Stomach (tissue), 4 donors: ENCODE data around the gene LRMDA.

Experiments used
- EP300 ChIP-seq: sonication (generic); formaldehyde crosslinking; IDR thresholded peaks from one replicate; pipeline ENCODE4 v1.6.1; 2017; ENCODE audit warnings: antibody characterized with exemption
- POLR2A ChIP-seq, 4 donors: fragments of 450-650 bp; IDR thresholded peaks; one replicate each; pipeline ENCODE4 v1.6.1; 2016; ENCODE audit warnings: antibody characterized with exemption in 4 of 4, control low read depth in 2 of 4, mild to moderate bottlenecking in 1 of 4, moderate library complexity in 1 of 4
- POLR2AphosphoS5 ChIP-seq, 3 donors: sonication (generic); formaldehyde crosslinking; IDR thresholded peaks; one replicate each; pipeline ENCODE4 v1.6.1; 2016; ENCODE audit warnings: antibody characterized with exemption in 3 of 3
- TF ChIP-seq, protein P1 (sequence below), 7 experiments: fragments of 450-650 bp in 4 of 7; fragments of 200-600 bp in 3 of 7; sonication (generic) in 3 of 7; IDR thresholded peaks; one replicate each; pipeline ENCODE4 v1.5.1; 2016 to 2019; ENCODE audit warnings: antibody characterized with exemption in 7 of 7, control low read depth in 2 of 7, mild to moderate bottlenecking in 1 of 7

DNA sequence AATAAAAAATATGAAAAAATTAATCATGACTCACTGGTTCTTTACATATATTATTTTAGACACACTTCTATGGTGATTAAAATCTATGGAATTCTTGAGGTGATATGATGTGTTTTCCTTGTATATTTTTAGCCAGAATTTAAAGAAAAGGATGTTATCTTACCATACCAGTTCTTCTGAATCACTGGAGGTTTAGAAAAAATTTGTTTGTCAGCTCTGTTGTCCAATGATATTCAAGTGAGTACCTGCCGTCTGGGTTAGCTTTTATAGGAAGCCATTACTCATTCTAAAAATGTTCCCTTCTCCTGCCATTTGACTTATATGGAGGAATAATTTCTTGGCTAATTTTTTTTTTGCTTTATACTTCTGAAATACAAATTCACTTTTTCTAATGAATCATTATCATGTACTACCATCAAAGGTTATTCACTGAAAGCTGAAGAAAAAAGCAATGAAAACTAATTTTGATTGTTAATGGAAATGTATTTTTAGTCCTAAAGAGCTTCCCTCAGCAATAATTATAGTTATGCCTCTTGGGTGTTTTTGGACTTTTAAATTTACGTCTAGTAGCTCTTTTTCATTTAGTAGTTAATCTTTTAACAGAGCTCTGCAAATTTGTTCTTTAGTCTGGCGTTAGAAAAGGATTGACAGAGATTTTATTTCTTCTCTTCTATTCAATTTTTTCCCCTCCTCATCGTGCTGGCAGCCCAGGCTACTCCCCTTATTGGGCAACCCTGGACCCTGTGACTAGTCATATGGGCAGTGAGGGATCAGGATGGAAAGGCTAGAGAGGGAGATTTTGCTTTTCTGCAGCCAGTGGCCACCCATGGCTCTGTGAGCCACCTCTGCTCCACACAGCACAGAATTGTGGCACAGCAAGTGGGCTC, 434.2 kb downstream of the LRMDA start:
- TF ChIP-seq, protein P1, sequence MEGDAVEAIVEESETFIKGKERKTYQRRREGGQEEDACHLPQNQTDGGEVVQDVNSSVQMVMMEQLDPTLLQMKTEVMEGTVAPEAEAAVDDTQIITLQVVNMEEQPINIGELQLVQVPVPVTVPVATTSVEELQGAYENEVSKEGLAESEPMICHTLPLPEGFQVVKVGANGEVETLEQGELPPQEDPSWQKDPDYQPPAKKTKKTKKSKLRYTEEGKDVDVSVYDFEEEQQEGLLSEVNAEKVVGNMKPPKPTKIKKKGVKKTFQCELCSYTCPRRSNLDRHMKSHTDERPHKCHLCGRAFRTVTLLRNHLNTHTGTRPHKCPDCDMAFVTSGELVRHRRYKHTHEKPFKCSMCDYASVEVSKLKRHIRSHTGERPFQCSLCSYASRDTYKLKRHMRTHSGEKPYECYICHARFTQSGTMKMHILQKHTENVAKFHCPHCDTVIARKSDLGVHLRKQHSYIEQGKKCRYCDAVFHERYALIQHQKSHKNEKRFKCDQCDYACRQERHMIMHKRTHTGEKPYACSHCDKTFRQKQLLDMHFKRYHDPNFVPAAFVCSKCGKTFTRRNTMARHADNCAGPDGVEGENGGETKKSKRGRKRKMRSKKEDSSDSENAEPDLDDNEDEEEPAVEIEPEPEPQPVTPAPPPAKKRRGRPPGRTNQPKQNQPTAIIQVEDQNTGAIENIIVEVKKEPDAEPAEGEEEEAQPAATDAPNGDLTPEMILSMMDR (IDR thresholded peaks at IDR 0.05): no peak
- TF ChIP-seq POLR2A (IDR thresholded peaks at IDR 0.05) (no peak), EP300 (no peak), POLR2AphosphoS5 (IDR thresholded peaks at IDR 0.05) (no peak)
